Measurements from ENCODE around the gene ZP1. TPM values are rescaled to one million over a fixed set of nuclear protein-coding genes. Genes with fewer than 3 reads are reported as not detected.

The ZP1 gene
- total RNA-seq, 4 donors from 2014 or later: not detected

- H3K27ac ChIP-seq: peak overlapping the region; percentile 93 to 95 (median 94)
- H3K36me3 ChIP-seq: peaks cover 0 to 1% (median under 1%) of the 10 kb centered on the region in 4 donors
- intact Hi-C loops (cut with DNase I; ENCODE audit: low total_unique reads): no loop called here
- peak; percentile 38 for DNase-seq
- 0% methylated on average over 9 to 19 of the region's 31 CpGs for whole genome bisulfite sequencing, 2 donors (ENCODE audit: low coverage in 1 of 2)
- peaks cover 0 to 37% (median 21%) of the 10 kb centered on the region in 4 donors for H3K4me1 ChIP-seq
- no peaks in the 10 kb centered on the region for H3K9me3 ChIP-seq
- peak overlapping the region; percentile 59 to 82 (median 70) for H3K4me3 ChIP-seq
- no peaks in the 10 kb centered on the region for H3K27me3 ChIP-seq
- TF ChIP-seq CTCF (IDR thresholded peaks at IDR 0.05) (no peak), POLR2AphosphoS5 (IDR thresholded peaks at IDR 0.05) (no peak), POLR2A (IDR thresholded peaks at IDR 0.05) (no peak), EP300 (IDR thresholded peaks at IDR 0.05; ENCODE audit: low read depth) (no peak)
- in situ Hi-C loops (cut with MboI; ENCODE audit: low pct_ligation_motif_present in 1 of 4, low pct_unique_long_range_greater_than_20kb in 1 of 4, low sequenced_read_pairs in 3 of 4): no loop called here
Observed at GRCh38 chr11:60914633-60915247, 47.4 kb downstream of the ZP1 start.

DNA sequence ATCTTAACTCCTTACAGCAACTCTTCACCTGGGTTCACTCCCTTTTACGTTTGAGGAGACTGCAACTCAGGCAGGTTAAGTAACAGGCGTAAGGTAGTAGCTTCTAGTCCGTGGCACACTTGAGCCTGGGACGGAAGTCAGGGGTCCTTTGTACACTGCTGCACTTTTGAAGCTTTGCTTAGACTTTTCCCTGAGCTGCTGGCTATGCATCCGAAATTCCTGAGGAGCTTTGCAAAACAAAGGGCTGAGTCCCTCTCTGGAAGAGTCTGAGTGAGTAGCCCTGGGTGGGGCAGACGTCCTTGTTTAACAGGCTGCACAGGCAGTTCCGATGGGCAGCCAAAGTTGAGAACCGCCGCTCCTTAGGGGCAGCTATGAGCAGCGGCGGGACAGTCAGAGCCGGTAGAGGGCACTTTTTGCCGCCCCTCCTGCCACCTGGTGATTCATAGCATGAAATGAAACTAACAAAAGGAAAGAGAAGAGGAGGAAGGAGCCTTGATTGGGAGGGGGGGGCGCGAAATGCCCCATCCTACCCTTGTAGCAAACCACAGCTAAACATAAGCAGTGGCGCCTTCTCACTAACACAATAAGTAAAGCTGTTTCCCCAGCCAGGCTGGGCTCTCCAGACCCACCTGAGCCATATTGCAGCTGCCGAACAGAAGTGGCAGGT lies 48.0 kb downstream of the ZP1 start:
- Histone ChIP-seq H3K27me3 (no peaks in the 10 kb centered on the region), H3K36me3 (peaks cover 0 to 8% (median 3%) of the 10 kb centered on the region in 4 donors), H3K4me3 (peak overlapping the region; percentile 2 to 82 (median 70)), H3K4me1 (peaks cover 0 to 37% (median 21%) of the 10 kb centered on the region in 4 donors), H3K27ac (peak overlapping the region; percentile 93 to 95 (median 94)), H3K9me3 (no peaks in the 10 kb centered on the region)
- in situ Hi-C loops (cut with MboI; ENCODE audit: low pct_ligation_motif_present in 1 of 4, low pct_unique_long_range_greater_than_20kb in 1 of 4, low sequenced_read_pairs in 3 of 4): no loop called here
- peak; percentile 79 for DNase-seq
- TF ChIP-seq POLR2A (IDR thresholded peaks at IDR 0.05): no peak
- TF ChIP-seq EP300 (IDR thresholded peaks at IDR 0.05; ENCODE audit: low read depth): no peak
- TF ChIP-seq POLR2AphosphoS5 (IDR thresholded peaks at IDR 0.05): no peak
- peak in 1 of 5 experiments; percentile 9 for TF ChIP-seq CTCF (IDR thresholded peaks at IDR 0.05)
- 0 to 5% methylated on average over 1 to 17 of the region's 17 CpGs for WGBS, 2 donors (ENCODE audit: low coverage in 1 of 2)
- intact Hi-C loops (cut with DNase I; ENCODE audit: low total_unique reads): no loop called here

GRCh38 chr11:60916669-60917206 lies 49.4 kb downstream of the ZP1 start:
- 67 to 75% methylated on average over 1 to 3 of the region's 3 CpGs for WGBS, 2 donors (ENCODE audit: low coverage in 1 of 2)
- in situ Hi-C loops (cut with MboI; ENCODE audit: low pct_ligation_motif_present in 1 of 4, low pct_unique_long_range_greater_than_20kb in 1 of 4, low sequenced_read_pairs in 3 of 4): no loop called here

More at GRCh38 chr11:60916669-60917206, 49.4 kb downstream of the ZP1 start:
- no peak for DNase-seq
- intact Hi-C loops (cut with DNase I; ENCODE audit: low total_unique reads): no loop called here
- peaks cover 0 to 20% (median 10%) of the 10 kb centered on the region in 4 donors for H3K36me3 ChIP-seq
- H3K4me1 ChIP-seq: peaks cover 0 to 37% (median 21%) of the 10 kb centered on the region in 4 donors
- no peak overlapping the region for H3K4me3 ChIP-seq
- no peaks in the 10 kb centered on the region for H3K9me3 ChIP-seq
- H3K27me3 ChIP-seq: no peaks in the 10 kb centered on the region
- TF ChIP-seq CTCF (IDR thresholded peaks at IDR 0.05) (no peak), POLR2AphosphoS5 (IDR thresholded peaks at IDR 0.05) (no peak), POLR2A (IDR thresholded peaks at IDR 0.05) (no peak)
- H3K27ac ChIP-seq: no peak overlapping the region
